ENCODE data around the gene CHSY1.

CHSY1 gene

DNA sequence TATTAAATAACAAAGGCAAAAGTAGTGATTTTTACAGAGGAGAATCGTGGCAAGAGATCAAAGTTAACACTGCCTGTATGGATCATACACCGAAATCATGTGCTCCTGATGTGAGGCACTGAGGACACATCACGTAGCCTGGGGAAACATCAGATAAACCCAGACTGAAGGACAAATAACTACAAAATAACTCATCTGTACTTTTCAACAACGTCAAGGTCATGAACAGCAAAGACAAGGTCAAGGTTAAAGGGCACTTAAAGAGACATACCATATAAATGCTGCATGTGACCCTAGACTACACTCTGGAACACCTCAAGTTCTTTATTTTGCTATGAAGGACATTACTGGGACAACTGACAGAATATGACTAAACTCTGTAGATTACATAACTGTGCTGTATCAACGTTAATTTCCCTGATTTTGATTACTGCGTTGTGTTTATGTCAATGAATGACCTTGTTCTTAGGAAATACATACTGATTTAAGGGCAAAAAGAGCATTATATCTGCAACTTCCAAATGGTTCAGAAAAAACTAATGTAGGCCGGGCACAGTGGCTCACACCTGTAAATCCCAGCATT, 48.1 kb downstream of the CHSY1 start:
- H3K27ac ChIP-seq (replicated peaks; ENCODE audit: low read length), result no peak overlapping the region

DNA sequence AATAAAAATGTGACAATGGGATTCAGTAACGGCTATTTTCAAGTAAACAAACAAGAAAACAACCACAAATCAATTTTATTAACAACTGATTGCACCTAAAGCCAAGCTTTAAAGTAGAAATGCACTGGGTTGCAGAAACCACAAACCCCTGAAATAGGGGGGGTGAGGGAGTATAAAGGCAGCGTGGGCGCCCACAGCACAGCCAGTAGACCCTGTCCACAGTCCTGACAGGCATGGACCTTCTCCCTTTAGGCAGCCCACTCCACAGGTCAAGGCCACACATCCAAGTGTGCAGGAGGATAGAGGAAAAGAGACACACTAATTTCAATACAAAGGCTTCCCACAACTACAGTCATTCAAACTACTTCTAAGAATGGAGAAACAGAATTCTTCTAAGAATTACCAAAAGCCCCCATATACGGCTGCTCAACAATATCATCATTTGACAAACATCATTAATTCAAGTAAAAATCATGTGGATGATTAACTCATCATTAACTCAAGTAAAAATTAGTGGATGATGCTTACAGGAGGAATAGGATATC, 48.7 kb downstream of the CHSY1 start:
- Histone ChIP-seq H3K23ac (ENCODE audit: low read depth, low read length, poor library complexity) (no peak overlapping the region), H3K9ac (ENCODE audit: low read depth, low read length, poor library complexity) (no peak overlapping the region), H2BK5ac (ENCODE audit: low read length) (no peak overlapping the region), H3K4me2 (ENCODE audit: insufficient read depth, low read length, poor library complexity, severe bottlenecking) (no peak overlapping the region), H3K4me1 (ENCODE audit: control insufficient read depth in 2 of 2, insufficient read depth in 1 of 2, low read depth in 1 of 2, low read length in 2 of 2) (peaks cover 19 to 22% of the 10 kb centered on the region in 2 donors), H2BK12ac (ENCODE audit: low read length) (no peak overlapping the region), H3K79me1 (ENCODE audit: low read depth, low read length) (peaks cover 10% of the 10 kb centered on the region), H3K36me3 (replicated peaks in 1 of 2; ENCODE audit: control insufficient read depth in 2 of 2, insufficient read depth in 2 of 2, low read length in 2 of 2) (peaks cover 0 to 4% of the 10 kb centered on the region in 2 donors), H3K9me3 (replicated peaks in 1 of 2; ENCODE audit: control insufficient read depth in 2 of 2, insufficient read depth in 1 of 2, low read depth in 1 of 2, low read length in 2 of 2) (no peaks in the 10 kb centered on the region), H3K27me3 (ENCODE audit: control insufficient read depth in 3 of 3, insufficient read depth in 3 of 3, low read depth in 1 of 3, low read length in 3 of 3) (no peaks in the 10 kb centered on the region), H3K14ac (ENCODE audit: low read length) (no peak overlapping the region), H3K18ac (ENCODE audit: low read length) (no peak overlapping the region), H4K8ac (ENCODE audit: low read depth, low read length) (no peak overlapping the region), H3K27ac (replicated peaks; ENCODE audit: low read length) (no peak overlapping the region), H3K4me3 (ENCODE audit: low read length in 2 of 2) (no peak overlapping the region), H4K91ac (ENCODE audit: low read depth, low read length, poor library complexity) (no peak overlapping the region), H2BK15ac (ENCODE audit: low read length) (no peak overlapping the region), H2AK5ac (ENCODE audit: low read depth, low read length) (no peak overlapping the region), H2AFZ (ENCODE audit: low read length) (no peak overlapping the region), H2BK120ac (ENCODE audit: low read depth, low read length) (no peak overlapping the region), H3K4ac (ENCODE audit: low read length) (no peak overlapping the region)
- no peak for DNase-seq (ENCODE audit: low spot score)
- no CpG with 5 or more reads among the region's 4 CpGs for WGBS, 2 donors (ENCODE audit: extremely low coverage in 2 of 2, insufficient read length in 2 of 2, insufficient replicate concordance in 1 of 2)

More for the DNA sequence above, 48.1 kb downstream of the CHSY1 start:
- no peak overlapping the region for H2BK5ac ChIP-seq (ENCODE audit: low read length)
- no peak overlapping the region for H4K91ac ChIP-seq (ENCODE audit: low read depth, low read length, poor library complexity)
- no peak overlapping the region for H3K14ac ChIP-seq (ENCODE audit: low read length)
- H3K9me3 ChIP-seq (replicated peaks in 1 of 2; ENCODE audit: control insufficient read depth in 2 of 2, insufficient read depth in 1 of 2, low read depth in 1 of 2, low read length in 2 of 2), result no peaks in the 10 kb centered on the region
- H3K23ac ChIP-seq (ENCODE audit: low read depth, low read length, poor library complexity), result no peak overlapping the region
- peaks cover 0 to 4% of the 10 kb centered on the region in 2 donors for H3K36me3 ChIP-seq (replicated peaks in 1 of 2; ENCODE audit: control insufficient read depth in 2 of 2, insufficient read depth in 2 of 2, low read length in 2 of 2)
- no peak overlapping the region for H3K4me3 ChIP-seq (ENCODE audit: low read length in 2 of 2)
- no peak overlapping the region for H3K4me2 ChIP-seq (ENCODE audit: insufficient read depth, low read length, poor library complexity, severe bottlenecking)
- no peak overlapping the region for H2BK15ac ChIP-seq (ENCODE audit: low read length)
- no peaks in the 10 kb centered on the region for H3K27me3 ChIP-seq (ENCODE audit: control insufficient read depth in 3 of 3, insufficient read depth in 3 of 3, low read depth in 1 of 3, low read length in 3 of 3)
- no peak for DNase-seq (ENCODE audit: low spot score)
- H2BK12ac ChIP-seq (ENCODE audit: low read length), result no peak overlapping the region
- no peak overlapping the region for H3K18ac ChIP-seq (ENCODE audit: low read length)
- peaks cover 15 to 19% of the 10 kb centered on the region in 2 donors for H3K4me1 ChIP-seq (ENCODE audit: control insufficient read depth in 2 of 2, insufficient read depth in 1 of 2, low read depth in 1 of 2, low read length in 2 of 2)
- H2BK120ac ChIP-seq (ENCODE audit: low read depth, low read length), result no peak overlapping the region
- H3K79me1 ChIP-seq (ENCODE audit: low read depth, low read length), result peaks cover 10% of the 10 kb centered on the region
- no peak overlapping the region for H4K8ac ChIP-seq (ENCODE audit: low read depth, low read length)
- no peak overlapping the region for H3K4ac ChIP-seq (ENCODE audit: low read length)
- H2AK5ac ChIP-seq (ENCODE audit: low read depth, low read length), result no peak overlapping the region
- no peak overlapping the region for H3K9ac ChIP-seq (ENCODE audit: low read depth, low read length, poor library complexity)
- WGBS, 2 donors (ENCODE audit: extremely low coverage in 2 of 2, insufficient read length in 2 of 2, insufficient replicate concordance in 1 of 2), result no CpG with 5 or more reads among the region's 7 CpGs
- H2AFZ ChIP-seq (ENCODE audit: low read length), result no peak overlapping the region

DNA sequence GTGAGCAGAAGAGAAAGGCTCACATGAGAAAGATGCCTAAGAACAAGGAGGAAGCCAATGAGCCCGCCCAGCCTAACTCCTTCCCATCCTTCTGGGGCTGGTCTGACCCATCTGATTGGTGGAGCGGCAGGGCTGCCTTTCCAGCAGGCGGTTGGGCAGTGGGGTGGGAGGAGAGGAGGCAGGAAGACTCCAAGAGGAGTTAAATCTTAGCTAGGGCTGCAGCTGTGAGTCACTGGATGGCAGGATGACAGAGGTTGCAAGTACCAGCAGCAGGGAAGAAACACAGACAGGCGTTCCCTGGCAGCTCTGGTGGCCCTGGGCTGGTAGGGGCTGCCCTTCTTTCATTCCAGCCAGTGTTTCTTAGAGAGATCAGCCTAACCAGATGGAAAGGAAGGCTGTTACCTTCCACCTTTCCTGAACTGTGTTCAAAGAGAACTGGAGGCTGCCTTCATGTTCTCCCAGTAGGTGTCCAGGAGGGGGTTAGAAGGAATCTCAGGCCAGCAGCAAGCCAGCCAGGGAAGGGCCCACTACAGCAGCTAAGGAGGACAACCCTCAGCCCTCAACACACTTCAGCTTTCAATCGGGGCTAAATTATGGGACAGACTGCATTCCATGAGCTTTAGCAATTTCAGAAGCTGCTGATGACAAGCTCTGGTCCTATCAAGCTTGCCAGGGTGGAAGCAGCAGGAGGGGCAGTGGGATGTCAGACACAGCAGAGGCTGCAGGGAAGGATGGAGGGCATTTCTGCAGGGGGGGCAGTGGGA, 50.3 kb downstream of the CHSY1 start:
- H4K91ac ChIP-seq (ENCODE audit: low read depth, low read length, poor library complexity), result no peak overlapping the region
- H3K18ac ChIP-seq (ENCODE audit: low read length), result no peak overlapping the region
- no CpG with 5 or more reads among the region's 5 CpGs for WGBS, 2 donors (ENCODE audit: extremely low coverage in 2 of 2, insufficient read length in 2 of 2, insufficient replicate concordance in 1 of 2)
- no peak overlapping the region for H3K23ac ChIP-seq (ENCODE audit: low read depth, low read length, poor library complexity)
- no peak overlapping the region for H2BK12ac ChIP-seq (ENCODE audit: low read length)
- H3K9ac ChIP-seq (ENCODE audit: low read depth, low read length, poor library complexity), result peak overlapping the region; percentile 38
- H3K4ac ChIP-seq (ENCODE audit: low read length), result no peak overlapping the region
- no peak overlapping the region for H4K8ac ChIP-seq (ENCODE audit: low read depth, low read length)
- peak overlapping the region; percentile 18 for H3K4me2 ChIP-seq (ENCODE audit: insufficient read depth, low read length, poor library complexity, severe bottlenecking)
- H3K14ac ChIP-seq (ENCODE audit: low read length), result no peak overlapping the region
- no peak overlapping the region for H2AK5ac ChIP-seq (ENCODE audit: low read depth, low read length)
- H3K4me3 ChIP-seq (ENCODE audit: low read length in 2 of 2), result no peak overlapping the region
- H3K4me1 ChIP-seq (ENCODE audit: control insufficient read depth in 2 of 2, insufficient read depth in 1 of 2, low read depth in 1 of 2, low read length in 2 of 2), result peaks cover 23 to 25% of the 10 kb centered on the region in 2 donors
- H2AFZ ChIP-seq (ENCODE audit: low read length), result no peak overlapping the region
- no peaks in the 10 kb centered on the region for H3K9me3 ChIP-seq (replicated peaks in 1 of 2; ENCODE audit: control insufficient read depth in 2 of 2, insufficient read depth in 1 of 2, low read depth in 1 of 2, low read length in 2 of 2)
- H3K27me3 ChIP-seq (ENCODE audit: control insufficient read depth in 3 of 3, insufficient read depth in 3 of 3, low read depth in 1 of 3, low read length in 3 of 3), result no peaks in the 10 kb centered on the region
- peak overlapping the region; percentile 39 for H3K27ac ChIP-seq (replicated peaks; ENCODE audit: low read length)
- peak; percentile 63 for DNase-seq (ENCODE audit: low spot score)
- no peak overlapping the region for H2BK5ac ChIP-seq (ENCODE audit: low read length)
- no peak overlapping the region for H2BK120ac ChIP-seq (ENCODE audit: low read depth, low read length)
- peaks cover 0 to 4% of the 10 kb centered on the region in 2 donors for H3K36me3 ChIP-seq (replicated peaks in 1 of 2; ENCODE audit: control insufficient read depth in 2 of 2, insufficient read depth in 2 of 2, low read length in 2 of 2)
- H3K79me1 ChIP-seq (ENCODE audit: low read depth, low read length), result peaks cover 10% of the 10 kb centered on the region
- no peak overlapping the region for H2BK15ac ChIP-seq (ENCODE audit: low read length)

DNA sequence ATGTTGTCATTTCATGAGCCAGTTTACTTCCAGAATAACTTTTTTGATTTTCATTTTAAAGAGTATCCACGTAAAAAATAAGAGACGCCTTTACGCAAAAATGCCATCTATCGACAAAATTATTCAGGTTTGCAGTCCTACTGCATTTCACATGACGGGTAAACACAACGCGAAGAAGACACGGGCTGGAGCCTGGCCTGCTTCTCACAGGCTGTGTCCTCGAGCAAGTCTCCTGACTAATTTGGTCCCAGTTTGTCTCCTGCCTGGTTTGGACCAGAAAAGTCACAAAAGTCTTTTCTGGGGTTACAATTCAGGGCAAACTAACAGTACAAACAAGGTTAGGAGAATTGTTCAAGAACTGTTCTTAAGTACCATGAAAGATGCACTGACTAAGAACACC, 51.7 kb downstream of the CHSY1 start:
- no peak overlapping the region for H2BK12ac ChIP-seq (ENCODE audit: low read length)
- no peak overlapping the region for H3K9ac ChIP-seq (ENCODE audit: low read depth, low read length, poor library complexity)
- no peaks in the 10 kb centered on the region for H3K36me3 ChIP-seq (replicated peaks in 1 of 2; ENCODE audit: control insufficient read depth in 2 of 2, insufficient read depth in 2 of 2, low read length in 2 of 2)
- no peak overlapping the region for H2AK5ac ChIP-seq (ENCODE audit: low read depth, low read length)
- DNase-seq (ENCODE audit: low spot score), result no peak
- H2BK15ac ChIP-seq (ENCODE audit: low read length), result no peak overlapping the region
- H3K9me3 ChIP-seq (replicated peaks in 1 of 2; ENCODE audit: control insufficient read depth in 2 of 2, insufficient read depth in 1 of 2, low read depth in 1 of 2, low read length in 2 of 2), result no peaks in the 10 kb centered on the region
- no peak overlapping the region for H3K27ac ChIP-seq (replicated peaks; ENCODE audit: low read length)
- peaks cover 23 to 25% of the 10 kb centered on the region in 2 donors for H3K4me1 ChIP-seq (ENCODE audit: control insufficient read depth in 2 of 2, insufficient read depth in 1 of 2, low read depth in 1 of 2, low read length in 2 of 2)
- no peak overlapping the region for H3K4me3 ChIP-seq (ENCODE audit: low read length in 2 of 2)
- no peak overlapping the region for H2BK5ac ChIP-seq (ENCODE audit: low read length)
- H3K4ac ChIP-seq (ENCODE audit: low read length), result no peak overlapping the region
- H2AFZ ChIP-seq (ENCODE audit: low read length), result no peak overlapping the region
- H3K27me3 ChIP-seq (ENCODE audit: control insufficient read depth in 3 of 3, insufficient read depth in 3 of 3, low read depth in 1 of 3, low read length in 3 of 3), result no peaks in the 10 kb centered on the region
- H4K8ac ChIP-seq (ENCODE audit: low read depth, low read length), result no peak overlapping the region
- peaks cover 7% of the 10 kb centered on the region for H3K79me1 ChIP-seq (ENCODE audit: low read depth, low read length)
- H3K23ac ChIP-seq (ENCODE audit: low read depth, low read length, poor library complexity), result no peak overlapping the region
- no peak overlapping the region for H3K14ac ChIP-seq (ENCODE audit: low read length)
- H2BK120ac ChIP-seq (ENCODE audit: low read depth, low read length), result no peak overlapping the region
- no CpG with 5 or more reads among the region's 9 CpGs for WGBS, 2 donors (ENCODE audit: extremely low coverage in 2 of 2, insufficient read length in 2 of 2, insufficient replicate concordance in 1 of 2)
- no peak overlapping the region for H4K91ac ChIP-seq (ENCODE audit: low read depth, low read length, poor library complexity)
- no peak overlapping the region for H3K4me2 ChIP-seq (ENCODE audit: insufficient read depth, low read length, poor library complexity, severe bottlenecking)
- no peak overlapping the region for H3K18ac ChIP-seq (ENCODE audit: low read length)
